GM21367 (cell line): ENCODE results near the gene PGC.

Experiments
- ATAC-seq: cut with Tn5 transposase; IDR thresholded peaks from one replicate; pipeline ENCODE4 v1.9.1; 2021; ENCODE audit not compliant: unreplicated experiment

The PGC gene

DNA sequence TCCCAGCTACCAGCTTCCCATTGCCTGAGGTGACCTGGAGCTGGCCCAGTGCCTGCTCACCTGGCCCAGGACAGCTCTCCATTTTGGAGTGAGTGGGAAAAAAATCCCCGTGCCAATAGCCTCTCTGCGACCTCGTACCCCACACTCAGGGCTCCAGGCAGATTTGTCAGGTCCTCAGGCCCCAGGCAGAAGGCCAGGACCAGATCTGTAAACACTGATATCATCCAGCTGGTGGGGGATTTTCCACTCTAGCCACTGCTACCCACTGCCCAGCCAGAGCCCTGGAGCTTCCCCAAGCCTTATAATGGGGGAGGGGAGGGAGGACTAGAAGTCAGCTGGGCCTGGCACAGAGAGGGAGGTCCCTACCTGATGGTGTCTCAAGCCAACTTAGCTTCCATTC is 1.3 kb upstream of the PGC start:
- no peak for ATAC-seq

DNA sequence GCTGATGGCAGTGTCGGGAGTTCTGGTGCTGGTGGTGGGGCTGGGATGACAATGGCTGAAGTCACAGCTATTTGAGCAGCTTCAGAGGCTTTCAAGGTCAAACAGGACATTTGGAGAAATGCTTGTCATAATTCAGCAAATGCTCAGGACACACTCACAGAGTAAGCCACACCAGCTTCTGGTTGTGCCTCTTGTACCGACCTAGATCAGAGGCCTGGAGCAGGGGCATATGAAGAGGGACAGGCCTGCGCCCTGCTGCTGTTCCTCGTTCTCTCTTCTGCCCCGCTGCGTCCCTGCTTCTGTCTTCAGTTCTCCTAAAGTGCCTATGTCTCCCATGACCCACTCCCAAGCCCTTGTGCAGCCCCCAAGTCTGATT is 893 bp upstream of the PGC start:
- ATAC-seq = no peak

DNA sequence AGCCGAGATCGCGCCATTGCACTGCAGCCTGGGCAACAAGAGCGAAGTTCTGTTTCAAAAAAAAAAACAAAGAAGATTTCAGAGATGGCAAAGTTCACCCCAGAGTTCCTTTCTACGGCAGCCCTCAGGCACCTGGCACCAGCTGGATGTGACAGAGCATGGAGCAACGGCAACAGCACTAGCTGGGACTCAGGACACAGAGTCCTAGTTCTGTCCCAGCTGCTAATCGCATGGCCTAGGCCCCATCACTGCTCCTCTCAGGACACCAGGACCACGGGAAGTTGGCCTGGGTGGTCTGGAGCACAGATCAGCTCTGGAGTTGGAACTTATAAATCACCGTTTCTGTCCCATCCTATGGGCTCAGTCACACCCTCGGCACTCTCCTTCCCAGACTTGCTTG is 1.1 kb downstream of the PGC start:
- no peak for ATAC-seq

DNA sequence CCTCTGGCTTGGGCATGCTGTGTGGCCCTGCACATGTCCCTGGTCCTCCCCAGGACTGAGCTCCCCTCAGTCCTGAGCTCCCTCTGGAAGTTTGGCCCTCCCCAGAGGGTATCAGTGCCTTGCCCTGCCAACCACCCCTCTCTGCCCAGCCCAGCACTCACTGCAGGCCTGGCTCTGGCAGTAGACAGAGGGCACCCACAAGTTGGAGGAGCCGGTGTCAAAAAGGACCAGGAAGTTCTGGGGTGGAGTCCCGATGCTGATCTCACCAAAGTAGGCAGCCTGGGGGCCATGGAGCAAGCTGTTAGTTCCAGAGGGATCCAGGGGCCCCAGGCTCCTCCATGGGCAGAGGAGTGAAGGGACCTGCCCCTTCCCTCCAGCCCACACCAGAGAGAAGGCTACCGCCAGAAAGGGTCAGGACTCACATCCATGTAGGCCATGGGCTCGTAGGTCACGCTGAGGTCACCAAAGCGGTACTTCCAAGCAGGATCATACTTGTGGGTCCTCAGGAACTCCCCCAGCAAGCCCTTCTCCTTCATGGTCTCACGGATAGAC is 2.9 kb downstream of the PGC start:
- ATAC-seq = no peak

DNA sequence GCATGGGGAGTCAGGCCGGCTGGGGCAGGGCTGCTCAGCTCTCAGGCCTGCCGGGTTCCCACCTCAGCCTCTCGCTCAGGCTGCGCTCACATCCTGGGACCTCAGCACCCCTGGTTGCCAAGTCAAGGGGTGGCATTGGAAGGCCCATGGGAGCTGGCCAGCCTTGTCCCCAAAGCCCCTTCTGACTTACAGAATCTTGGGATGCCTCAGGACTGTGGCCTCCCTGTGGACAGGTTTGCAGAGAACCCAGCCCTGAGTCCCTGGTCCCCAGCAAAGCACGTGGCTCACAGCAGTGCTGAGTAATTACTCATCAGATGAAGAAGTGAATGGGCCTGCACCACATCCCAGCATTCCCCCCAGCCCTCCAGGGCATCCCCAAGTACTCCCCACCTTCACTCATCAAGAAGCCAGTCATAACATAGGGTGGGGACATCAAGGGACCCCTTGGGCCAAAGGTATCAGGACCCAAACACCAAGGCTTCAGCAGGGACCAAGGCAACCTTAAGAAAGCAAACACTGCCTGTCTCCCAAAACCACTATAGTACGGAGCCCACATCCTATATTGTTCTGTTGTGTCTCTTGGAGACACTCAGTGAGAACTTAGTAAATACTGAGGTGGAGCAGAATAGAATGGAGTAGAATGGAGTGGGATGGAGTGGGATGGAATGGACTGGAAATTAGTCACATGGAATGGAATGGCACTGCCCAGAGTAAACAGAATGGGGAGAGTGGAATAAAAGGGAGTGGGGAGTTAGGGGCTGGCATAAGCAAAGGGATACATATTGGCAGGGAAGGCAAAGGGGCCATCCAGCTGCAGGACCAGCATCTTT is 3.6 kb downstream of the PGC start:
- ATAC-seq = no peak

DNA sequence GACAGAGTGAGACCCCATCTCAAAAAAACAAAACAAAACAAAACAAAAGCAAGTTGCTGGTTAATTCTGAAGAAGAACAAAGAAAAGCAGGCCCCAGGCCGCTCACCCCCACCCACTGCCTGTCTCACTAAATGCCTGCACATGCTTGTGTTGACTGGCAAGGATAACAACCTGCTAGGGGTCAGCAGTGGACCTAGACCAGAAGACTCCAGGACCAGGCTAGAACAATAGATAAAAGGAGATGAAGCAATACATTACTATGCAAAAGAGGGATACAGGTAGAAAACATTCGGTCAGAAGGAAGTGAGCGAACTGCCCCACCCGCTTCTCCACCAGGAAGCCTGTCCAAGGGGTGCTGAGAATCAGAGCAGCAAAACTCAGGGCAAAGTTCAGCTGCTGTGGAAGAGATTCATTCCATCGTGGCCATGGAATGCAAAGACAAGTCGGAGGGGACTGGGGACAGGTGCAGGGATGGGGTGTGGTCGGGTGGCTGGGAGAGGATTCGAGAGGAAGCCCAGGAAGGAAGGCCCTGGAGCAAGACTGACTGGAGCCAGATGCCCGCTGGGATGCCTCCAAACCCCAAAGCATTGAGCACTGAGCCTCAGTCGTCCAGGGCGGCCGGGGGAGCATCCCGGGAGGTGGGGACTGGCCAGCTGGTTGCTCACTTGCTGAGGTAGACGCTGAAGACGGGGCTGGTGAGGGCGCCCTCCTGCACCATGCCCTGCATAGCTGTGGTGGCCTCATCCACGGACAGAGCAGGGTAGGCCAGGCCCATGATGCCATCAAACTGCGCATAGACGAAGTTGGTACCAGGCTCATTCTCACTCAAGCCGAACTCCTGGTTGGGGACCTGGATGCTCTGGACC is 5.3 kb downstream of the PGC start:
- no peak for ATAC-seq

GRCh38 chr6:41740366-41741162 is 6.6 kb downstream of the PGC start:
- no peak for ATAC-seq

GRCh38 chr6:41739041-41739440 is 8.2 kb downstream of the PGC start:
- no peak for ATAC-seq

GRCh38 chr6:41737591-41738130 is 9.5 kb downstream of the PGC start:
- ATAC-seq = no peak

- no peak for ATAC-seq
These were observed 10.2 kb downstream of the PGC start for GRCh38 chr6:41736800-41737555.

DNA sequence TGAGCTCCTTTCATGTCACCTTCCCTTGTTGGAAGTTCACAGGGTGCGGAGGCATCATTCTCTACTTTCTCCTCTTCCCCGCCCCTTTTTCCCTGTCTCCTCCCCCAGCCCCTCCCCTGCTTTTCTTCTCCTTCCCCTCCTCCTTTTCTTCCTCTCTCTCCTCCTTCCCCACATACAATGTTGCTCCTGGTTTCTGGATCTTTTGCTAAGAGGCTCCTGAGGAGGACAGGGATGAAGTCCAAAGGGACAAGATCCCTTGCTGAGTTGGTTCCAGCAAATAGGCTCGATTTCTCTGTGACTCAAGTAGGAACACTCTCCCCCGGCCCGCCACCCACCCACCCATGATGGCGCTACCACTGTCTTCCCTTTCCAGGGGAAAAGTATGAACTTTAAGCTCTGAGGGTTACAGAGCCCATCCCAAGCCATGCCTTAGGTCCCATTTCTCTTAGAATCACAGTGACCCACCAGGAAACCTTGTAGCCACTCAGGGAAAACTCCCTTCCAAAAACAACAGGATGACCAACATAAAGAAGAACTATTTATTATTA is 10.9 kb downstream of the PGC start:
- ATAC-seq = no peak

GRCh38 chr6:41735427-41736185 is 11.6 kb downstream of the PGC start, which contains the start of gene TFEB:
Gene TFEB, minus strand, starts transcription at chr6:41735608. Its CDS starts 44,395 bp downstream, at chr6:41691213.
- peak; percentile 36 for ATAC-seq

- ATAC-seq = no peak
These were observed 12.4 kb downstream of the PGC start for GRCh38 chr6:41734666-41735426.

- ATAC-seq = peak; percentile 32
These were observed 13.2 kb downstream of the PGC start for GRCh38 chr6:41733707-41734665.

- ATAC-seq = no peak
These were observed 13.9 kb downstream of the PGC start for GRCh38 chr6:41733360-41733706.

GRCh38 chr6:41732591-41733359 is 14.4 kb downstream of the PGC start:
- ATAC-seq = peak; percentile 27
